GM12878 (cell line): Measurements from ENCODE around the gene HCK. TPM values are rescaled to one million over a fixed set of nuclear protein-coding genes. Genes with fewer than 3 reads are reported as not detected.

ENCODE experiments used
- ATF2 ChIP-seq: IDR thresholded peaks from 2 replicates; pipeline ENCODE4 v1.6.1; 2012; ENCODE audit warnings: low read length, inconsistent platforms
- BCL3 ChIP-seq: IDR thresholded peaks from 2 replicates; pipeline ENCODE4 v1.6.1; 2011; ENCODE audit warnings: borderline replicate concordance, low read depth, mild to moderate bottlenecking, moderate library complexity, low read length; ENCODE audit not compliant: insufficient read depth, poor library complexity, severe bottlenecking
- BHLHE40 ChIP-seq, 2 experiments: fragments of 450-650 bp in 1 of 2; IDR thresholded peaks; 2 replicates each; pipeline ENCODE4 v1.6.1; 2011 to 2017; ENCODE audit warnings: low read depth in 2 of 2, borderline replicate concordance in 1 of 2, improper control_type of control experiment in 1 of 2, low read length in 1 of 2, mild to moderate bottlenecking in 1 of 2
- CBX5 ChIP-seq: sonication (generic); IDR thresholded peaks from 2 replicates; pipeline ENCODE4 v1.6.1; 2016; ENCODE audit warnings: low read depth, moderate library complexity, mild to moderate bottlenecking, inconsistent platforms
- EED ChIP-seq: sonication (generic); IDR thresholded peaks from 2 replicates; pipeline ENCODE4 v1.6.1; 2016; ENCODE audit warnings: antibody characterized with exemption, low read depth
- EGR1 ChIP-seq, 2 experiments: IDR thresholded peaks; 1 replicate in 1 of 2; 2 replicates in 1 of 2; pipeline ENCODE4 v1.6.1; 2011 to 2012; ENCODE audit warnings: low read depth in 2 of 2, low read length in 2 of 2, borderline replicate concordance in 1 of 2, mild to moderate bottlenecking in 1 of 2, moderate library complexity in 1 of 2
- IKZF1 ChIP-seq: fragments of 450-650 bp; conservative IDR thresholded peaks from 2 replicates; pipeline ENCODE4 v1.6.1; 2017; ENCODE audit warnings: antibody characterized with exemption, mild to moderate bottlenecking
- IKZF2 ChIP-seq, 2 experiments: fragments of 450-650 bp; IDR thresholded peaks; 2 replicates each; pipeline ENCODE4 v1.6.1; 2017; ENCODE audit warnings: mild to moderate bottlenecking in 2 of 2, moderate library complexity in 2 of 2
- MAX ChIP-seq: IDR thresholded peaks from 2 replicates; pipeline ENCODE4 v1.6.1; 2012; ENCODE audit warnings: low read depth, low read length, improper control_type of control experiment
- MEF2B ChIP-seq: fragments of 450-650 bp; IDR thresholded peaks from 2 replicates; pipeline ENCODE4 v1.6.1; 2018; ENCODE audit warnings: mild to moderate bottlenecking, moderate library complexity; ENCODE audit not compliant: partially characterized antibody, poor library complexity, severe bottlenecking
- NFIC ChIP-seq: IDR thresholded peaks from 2 replicates; pipeline ENCODE4 v1.6.1; 2012; ENCODE audit warnings: low read depth, mild to moderate bottlenecking, inconsistent platforms, low read length, moderate library complexity
- NR2F1 ChIP-seq: fragments of 450-650 bp; conservative IDR thresholded peaks from 2 replicates; pipeline ENCODE4 v1.6.1; 2017; ENCODE audit warnings: mild to moderate bottlenecking
- PAX5 ChIP-seq: IDR thresholded peaks from 2 replicates; pipeline ENCODE4 v1.6.1; 2011; ENCODE audit warnings: low read depth, low read length, borderline replicate concordance
- RELB ChIP-seq: fragments of 450-650 bp; IDR thresholded peaks from 2 replicates; pipeline ENCODE4 v1.6.1; 2017; ENCODE audit warnings: low read depth, mild to moderate bottlenecking, moderate library complexity
- RUNX3 ChIP-seq: IDR thresholded peaks from 2 replicates; pipeline ENCODE4 v1.6.1; 2012; ENCODE audit warnings: low read length, inconsistent platforms
- SP1 ChIP-seq: IDR thresholded peaks from one replicate; pipeline ENCODE4 v1.6.1; 2011; ENCODE audit warnings: low read depth, low read length
- TCF12 ChIP-seq: IDR thresholded peaks from 2 replicates; pipeline ENCODE4 v1.6.1; 2011; ENCODE audit warnings: low read depth, mild to moderate bottlenecking, low read length
- ZBED1 ChIP-seq: IDR thresholded peaks from 2 replicates; pipeline ENCODE4 v1.6.1; 2016; ENCODE audit warnings: borderline replicate concordance
- ZNF217 ChIP-seq: fragments of 450-650 bp; IDR thresholded peaks from 2 replicates; pipeline ENCODE4 v1.6.1; 2017; ENCODE audit warnings: antibody characterized with exemption, mild to moderate bottlenecking
- ZNF592 ChIP-seq: fragments of 450-650 bp; IDR thresholded peaks from 2 replicates; pipeline ENCODE4 v1.6.1; 2017; ENCODE audit warnings: mild to moderate bottlenecking, moderate library complexity
- polyA plus RNA-seq, 11 experiments: library from polyadenylated mRNA; depleted of rRNA in 4 of 11; unstranded in 6 of 11; stranded (reverse) in 5 of 11; fragments of >200 nt; fragmentation: Nextera tagmentation in 4 of 11; fragmentation: Illumina TruSeq in 1 of 11; extraction: Ambion mirVana in 4 of 11; extraction: Trizol in 1 of 11; gene quantifications; 1 replicate in 1 of 11; 2 replicates in 10 of 11; pipeline versions ENCODE4 v1.2.1 to v1.2.3, GENCODE V29; 2011 to 2016; ENCODE audit warnings: inconsistent platforms in 2 of 11, missing spikeins in 2 of 11, low read depth in 1 of 11
- total RNA-seq, 4 experiments: library from RNA; depleted of rRNA in 3 of 4; stranded (reverse); fragments of >200 nt in 3 of 4; fragmentation: Illumina TruSeq in 1 of 4; extraction: Trizol in 1 of 4; gene quantifications; 2 replicates each; pipeline versions ENCODE4 v1.2.1 to v1.2.3, GENCODE V29; 2013 to 2021

The HCK gene
- total and polyA plus RNA-seq, 10 of the 15 experiments (the other 5 are each of a cell fraction or from before 2014, with no cell fraction given), result 1.3 to 30.3 (median 18.5) TPM

- TF ChIP-seq RELB (no peak), IKZF1 (peak; percentile 55), ATF2 (peak; percentile 87), CBX5 (no peak; the same call in 1 of the 2 replicates), IKZF2 (IDR thresholded peaks at IDR 0.05) (peak; percentile 63 to 70; a peak in 2 of 4 replicates), PAX5 (peak; percentile 80; the same call in 1 of the 2 replicates), EED (peak; percentile 64), MEF2B (peak; percentile 79), EGR1 (IDR thresholded peaks at IDR 0.05; ENCODE audit: borderline replicate concordance in 1 of 2, low read depth in 2 of 2, low read length in 2 of 2) (peak in 1 of 2 experiments; percentile 83; a peak in 2 of 3 replicates), NR2F1 (peak; percentile 41; the same call in 1 of the 2 replicates), SP1 (peak; percentile 22), ZNF592 (0 out of 2 replicates have a peak, but pooled peaks have one; percentile 21), BCL3 (peak; percentile 93), ZBED1 (no peak), ZNF217 (0 out of 2 replicates have a peak, but pooled peaks have one; percentile 8), MAX (no peak), TCF12 (peak; percentile 78), NFIC (no peak), RUNX3 (peak; percentile 46), BHLHE40 (IDR thresholded peaks at IDR 0.05; ENCODE audit: borderline replicate concordance in 1 of 2, low read depth in 2 of 2, low read length in 1 of 2) (peak in 1 of 2 experiments; percentile 42; a peak in 1 of 4 replicates)
These were observed 12.6 kb downstream of the HCK start (continued) for GRCh38 chr20:32064667-32065066.
